GM23338 (cell line): ENCODE results near the gene NELFB. TPM values are rescaled to one million over a fixed set of nuclear protein-coding genes. Genes with fewer than 3 reads are reported as not detected.

Source experiments
- ATAC-seq: fragments of 200-7000 bp; cut with Tn5 transposase; 3 replicates; pipeline ENCODE4 v1.9.1; 2020
- DNase-seq: peaks from one replicate; pipeline ENCODE4 v3.0.0-alpha.2; 2015; ENCODE audit warnings: low spot score
- H2AFZ ChIP-seq: fragments of 200-600 bp; sonication (generic); 2 replicates; pipeline ENCODE4 v1.8.0; 2016; ENCODE audit warnings: antibody characterized with exemption, mild to moderate bottlenecking, moderate library complexity
- H3F3A ChIP-seq: fragments of 200-600 bp; sonication (generic); replicated peaks from 2 replicates; pipeline ENCODE4 v1.8.0; 2017; ENCODE audit warnings: antibody characterized with exemption, mixed run types, low read depth
- H3K27ac ChIP-seq: fragments of 200-600 bp; sonication (generic); 2 replicates; pipeline ENCODE4 v1.6.1; 2016; ENCODE audit warnings: low read depth
- H3K27me3 ChIP-seq: fragments of 200-600 bp; sonication (generic); 2 replicates; pipeline ENCODE4 v1.8.0; 2016; ENCODE audit warnings: mild to moderate bottlenecking, mixed run types, moderate library complexity; ENCODE audit not compliant: insufficient read depth
- H3K36me3 ChIP-seq: fragments of 200-600 bp; sonication (generic); 2 replicates; pipeline ENCODE4 v1.8.0; 2016; ENCODE audit warnings: mild to moderate bottlenecking; ENCODE audit not compliant: insufficient read depth
- H3K4me1 ChIP-seq: fragments of 200-600 bp; sonication (generic); 2 replicates; pipeline ENCODE4 v1.8.0; 2016; ENCODE audit warnings: mild to moderate bottlenecking, moderate library complexity; ENCODE audit not compliant: insufficient read depth
- H3K4me2 ChIP-seq: fragments of 200-600 bp; sonication (generic); 2 replicates; pipeline ENCODE4 v1.7.1; 2017; ENCODE audit warnings: mixed run types
- H3K4me3 ChIP-seq: fragments of 200-600 bp; sonication (generic); 2 replicates; pipeline ENCODE4 v1.6.1; 2016; ENCODE audit warnings: mixed run types
- H3K79me2 ChIP-seq: fragments of 200-600 bp; sonication (generic); replicated peaks from 2 replicates; pipeline ENCODE4 v1.8.0; 2017; ENCODE audit warnings: mild to moderate bottlenecking; ENCODE audit not compliant: insufficient read depth
- H3K9me2 ChIP-seq: fragments of 200-600 bp; sonication (generic); 2 replicates; pipeline ENCODE4 v1.8.0; 2017; ENCODE audit not compliant: insufficient read depth
- H4K20me1 ChIP-seq: fragments of 200-600 bp; sonication (generic); replicated peaks from 2 replicates; pipeline ENCODE4 v1.8.0; 2017; ENCODE audit warnings: mild to moderate bottlenecking; ENCODE audit not compliant: insufficient read depth
- H3K27ac Mint-ChIP-seq: 2 replicates; pipeline ENCODE4 v1.8.0; 2020; ENCODE audit warnings: inconsistent platforms, mild to moderate bottlenecking, moderate library complexity, mixed read lengths
- H3K27me3 Mint-ChIP-seq: 3 replicates; pipeline ENCODE4 v1.8.0; 2022; ENCODE audit warnings: low read depth, mild to moderate bottlenecking, moderate library complexity, mixed read lengths, inconsistent platforms; ENCODE audit not compliant: insufficient read depth, poor library complexity
- H3K36me3 Mint-ChIP-seq: 3 replicates; pipeline ENCODE4 v1.8.0; 2021; ENCODE audit warnings: low read depth, mild to moderate bottlenecking, inconsistent platforms, moderate library complexity, mixed read lengths
- H3K4me1 Mint-ChIP-seq: 3 replicates; pipeline ENCODE4 v1.8.0; 2020; ENCODE audit warnings: mild to moderate bottlenecking, inconsistent platforms, mixed read lengths
- H3K4me3 Mint-ChIP-seq: 3 replicates; pipeline ENCODE4 v1.8.0; 2021; ENCODE audit warnings: moderate library complexity, mild to moderate bottlenecking, inconsistent platforms, mixed read lengths
- H3K9me3 Mint-ChIP-seq: 3 replicates; pipeline ENCODE4 v1.8.0; 2020; ENCODE audit warnings: moderate library complexity, mild to moderate bottlenecking, inconsistent platforms, mixed read lengths
- ETS1 ChIP-seq: IDR thresholded peaks from 2 replicates; pipeline ENCODE4 v1.6.1; 2016; ENCODE audit warnings: antibody characterized with exemption
- EZH2phosphoT487 ChIP-seq: fragments of 200-600 bp; sonication (generic); IDR thresholded peaks from one replicate; pipeline ENCODE4 v1.8.1; 2018; ENCODE audit warnings: antibody characterized with exemption; ENCODE audit not compliant: unreplicated experiment
- POLR2AphosphoS5 ChIP-seq: IDR thresholded peaks from 2 replicates; pipeline ENCODE4 v1.6.1; 2016; ENCODE audit warnings: antibody characterized with exemption, low read depth
- ZNF114 ChIP-seq: fragments of 250-450 bp; sonication (Bioruptor Pico); IDR thresholded peaks from 2 replicates; pipeline ENCODE4 v1.5.0; 2020; ENCODE audit warnings: mild to moderate bottlenecking, moderate library complexity
- ZNF331 ChIP-seq: fragments of 250-450 bp; sonication (Bioruptor Pico); IDR thresholded peaks from 2 replicates; pipeline ENCODE4 v1.5.0; 2020; ENCODE audit warnings: low read depth, mild to moderate bottlenecking, moderate library complexity
- ZNF462 ChIP-seq: fragments of 250-450 bp; sonication (Bioruptor Pico); IDR thresholded peaks from 2 replicates; pipeline ENCODE4 v1.5.0; 2020; ENCODE audit warnings: mild to moderate bottlenecking, moderate library complexity
- polyA plus RNA-seq: library from polyadenylated mRNA; unstranded; fragments of >200 nt; fragmentation: Nextera tagmentation; extraction: Ambion mirVana; gene quantifications from 2 replicates; pipeline ENCODE4 v1.2.1, GENCODE V29; 2016
- total RNA-seq: library from RNA; depleted of rRNA; stranded (reverse); fragments of >200 nt; shearing (Covaris generic); gene quantifications from 2 replicates; pipeline ENCODE4 v1.2.3, GENCODE V29; 2014

The NELFB gene
- total and polyA plus RNA-seq, 2 experiments from 2014 or later = 30.0 to 97.3 TPM

- TF ChIP-seq ZNF462 (CRISPR knock-in tag) (no peak), ZNF331 (CRISPR knock-in tag) (no peak), ETS1 (no peak), ZNF114 (CRISPR knock-in tag) (no peak)
These were observed 38.5 kb downstream of the NELFB start (continued) for GRCh38 chr9:137293482-137294090.

GRCh38 chr9:137294091-137294680, 39.1 kb downstream of the NELFB start:
- ATAC-seq (peak; percentile 24), DNase-seq (peak; percentile 81)
- H3K4me1 ChIP-seq = peaks cover 24% of the 10 kb centered on the region
- no peaks in the 10 kb centered on the region for H3K9me2 ChIP-seq
- H3K4me3 ChIP-seq = 0 out of 2 replicates have a peak overlapping the region, but pooled peaks have one; percentile 55
- H3K4me2 ChIP-seq = no peak overlapping the region
- Mint-ChIP-seq H3K27ac (no peak overlapping the region), H3K27me3 (peaks cover 22% of the 10 kb centered on the region), H3K4me1 (peaks cover 31% of the 10 kb centered on the region), H3K9me3 (peaks cover 9% of the 10 kb centered on the region), H3K36me3 (no peaks in the 10 kb centered on the region; the same call in 2 of the 3 replicates), H3K4me3 (peak overlapping the region; percentile 60)
- H3F3A ChIP-seq = peaks cover 25% of the 10 kb centered on the region
- no peaks in the 10 kb centered on the region for H3K36me3 ChIP-seq
- peaks cover 8% of the 10 kb centered on the region for H4K20me1 ChIP-seq
- no peak overlapping the region for H3K27ac ChIP-seq
- no peak overlapping the region for H2AFZ ChIP-seq
- H3K27me3 ChIP-seq = peaks cover 29% of the 10 kb centered on the region
- no peaks in the 10 kb centered on the region for H3K79me2 ChIP-seq
- TF ChIP-seq EZH2phosphoT487 (no peak), ZNF462 (CRISPR knock-in tag) (no peak), POLR2AphosphoS5 (no peak)
